ENCODE data around the gene CMC4.

- no peak for TF ChIP-seq CTCF (IDR thresholded peaks at IDR 0.05)
- no peak for TF ChIP-seq ZFX (IDR thresholded peaks at IDR 0.05; ENCODE audit: borderline replicate concordance)
Observed at GRCh38 chrX:155112171-155112570, 41.2 kb upstream of the CMC4 start.
